ENCODE data around the gene MRPL45. TPM values are rescaled to one million over a fixed set of nuclear protein-coding genes. Genes with fewer than 3 reads are reported as not detected.

Gene MRPL45
- total and polyA plus RNA-seq, 2 experiments from 2014 or later: 42.6 to 63.9 TPM

- no peak for TF ChIP-seq NANOG (IDR thresholded peaks at IDR 0.05; ENCODE audit: borderline replicate concordance)
- no peak for TF ChIP-seq ETS1 (IDR thresholded peaks at IDR 0.05)
- no peak for TF ChIP-seq STAT1 (IDR thresholded peaks at IDR 0.05; ENCODE audit: unreplicated experiment)
- TF ChIP-seq REST (IDR thresholded peaks at IDR 0.05; ENCODE audit: unreplicated experiment): no peak
- no peak for TF ChIP-seq JUNB (IDR thresholded peaks at IDR 0.05; ENCODE audit: unreplicated experiment)
- no peak for TF ChIP-seq ZNF331 (CRISPR knock-in tag; IDR thresholded peaks at IDR 0.05; ENCODE audit: low read depth)
- TF ChIP-seq ZNF114 (CRISPR knock-in tag; IDR thresholded peaks at IDR 0.05): no peak
- no peak for TF ChIP-seq EZH2 (IDR thresholded peaks at IDR 0.05; ENCODE audit: low read depth, unreplicated experiment)
- no peak for TF ChIP-seq ZNF462 (CRISPR knock-in tag; IDR thresholded peaks at IDR 0.05)
- no peak for TF ChIP-seq EZH2phosphoT487 (IDR thresholded peaks at IDR 0.05; ENCODE audit: unreplicated experiment)
- TF ChIP-seq POLR2AphosphoS5 (IDR thresholded peaks at IDR 0.05; ENCODE audit: low read depth): no peak
- no peak for TF ChIP-seq CREB1 (CRISPR knock-in tag; IDR thresholded peaks at IDR 0.05; ENCODE audit: low read depth)
- no peak for TF ChIP-seq CTCF (conservative IDR thresholded peaks at IDR 0.05; ENCODE audit: low read depth in 2 of 2)
- Histone ChIP-seq H2AFZ (no peak overlapping the region), H3K36me3 (ENCODE audit: insufficient read depth) (no peaks in the 10 kb centered on the region), H3K27ac (ENCODE audit: low read depth) (no peak overlapping the region), H3K79me2 (replicated peaks; ENCODE audit: insufficient read depth) (peaks cover 58% of the 10 kb centered on the region), H3K9me2 (ENCODE audit: insufficient read depth) (no peaks in the 10 kb centered on the region), H4K20me1 (replicated peaks; ENCODE audit: insufficient read depth) (peaks cover 19% of the 10 kb centered on the region), H3K4me3 (peak overlapping the region; percentile 89), H3F3A (replicated peaks; ENCODE audit: low read depth) (peaks cover 24% of the 10 kb centered on the region; the same call in 1 of the 2 replicates), H3K4me2 (peak overlapping the region; percentile 96), H3K27me3 (ENCODE audit: insufficient read depth) (peaks cover 5% of the 10 kb centered on the region; the same call in 1 of the 2 replicates), H3K4me1 (ENCODE audit: insufficient read depth) (peaks cover 51% of the 10 kb centered on the region)
- peaks cover 61% of the 10 kb centered on the region for H3K4me1 Mint-ChIP-seq
- H3K36me3 Mint-ChIP-seq (ENCODE audit: low read depth): no peaks in the 10 kb centered on the region; the same call in 2 of the 3 replicates
- H3K27me3 Mint-ChIP-seq (ENCODE audit: insufficient read depth, low read depth, poor library complexity): peaks cover 11% of the 10 kb centered on the region
- ATAC-seq: no peak
- no peak overlapping the region for H3K27ac Mint-ChIP-seq
- H3K9me3 Mint-ChIP-seq: no peaks in the 10 kb centered on the region
- H3K4me3 Mint-ChIP-seq: peak overlapping the region; percentile 74
- no peak for DNase-seq (ENCODE audit: low spot score)
Measured at GRCh38 chr17:38353668-38354067, 56.7 kb downstream of the MRPL45 start.

All from GM23338 (cell line).